ENCODE data around the gene NAPA.

GRCh38 chr19:47485210-47485609 is 29.7 kb downstream of the NAPA start:
- TF ChIP-seq POLR2A (IDR thresholded peaks at IDR 0.05; ENCODE audit: low read depth, low read length), result no peak
- no peak for TF ChIP-seq POLR2AphosphoS5 (IDR thresholded peaks at IDR 0.05; ENCODE audit: low read depth, low read length)
